Thymus (tissue), 11 donors: Measurements from ENCODE around the gene PARP2. TPM values are rescaled to one million over a fixed set of nuclear protein-coding genes. Genes with fewer than 3 reads are reported as not detected.
A peak's percentile ranks its signal among the peaks of the same experiment; 100 is the strongest.

ENCODE experiments used
- DNase-seq, 9 donors: peaks; one replicate each; pipeline ENCODE4 v3.0.0-alpha.2; 2013; ENCODE audit warnings: low spot score in 9 of 9, low read depth in 6 of 9, missing footprints in 1 of 9
- H3K27ac ChIP-seq, 2 donors: one replicate each; pipeline ENCODE4 v1.5.1; 2013; ENCODE audit warnings: control low read depth in 1 of 2, low read depth in 1 of 2, low read length in 1 of 2, mild to moderate bottlenecking in 1 of 2, moderate library complexity in 1 of 2
- H3K27me3 ChIP-seq, 2 donors: one replicate each; pipeline ENCODE4 v1.5.1; 2013; ENCODE audit warnings: low read length in 1 of 2; ENCODE audit not compliant: control insufficient read depth in 2 of 2, insufficient read depth in 1 of 2
- H3K36me3 ChIP-seq, 2 donors: one replicate each; pipeline ENCODE4 v1.5.1; 2013; ENCODE audit warnings: low read length in 1 of 2, mild to moderate bottlenecking in 1 of 2, moderate library complexity in 1 of 2; ENCODE audit not compliant: control insufficient read depth in 2 of 2, insufficient read depth in 2 of 2
- H3K4me1 ChIP-seq, 2 donors: one replicate each; pipeline ENCODE4 v1.5.1; 2013; ENCODE audit warnings: low read length in 2 of 2; ENCODE audit not compliant: control insufficient read depth in 2 of 2, insufficient read depth in 2 of 2
- H3K4me3 ChIP-seq, 2 donors: one replicate each; pipeline ENCODE4 v1.5.1; 2013; ENCODE audit warnings: low read length in 2 of 2, control low read depth in 1 of 2, mild to moderate bottlenecking in 1 of 2
- H3K9me3 ChIP-seq, 2 donors: one replicate each; pipeline ENCODE4 v1.5.1; 2013; ENCODE audit warnings: low read length in 1 of 2, mild to moderate bottlenecking in 1 of 2; ENCODE audit not compliant: control insufficient read depth in 2 of 2, insufficient read depth in 1 of 2
- WGBS: extraction: QIAGEN DNeasy Blood & Tissue Kit; methylation state at CpG from one replicate; pipeline ENCODE4 v1.1.7; 2013; 5-methylcytosine and 5-hydroxymethylcytosine counted together
- polyA plus RNA-seq: library from polyadenylated mRNA; stranded (reverse); fragments of 200-250 nt; gene quantifications from one replicate; pipeline ENCODE4 v1.2.3, GENCODE V29; 2013
- total RNA-seq: library from RNA; stranded (reverse); fragments of 120-200 nt; gene quantifications from one replicate; pipeline ENCODE4 v1.2.4, GENCODE V29; 2013
- donor health status: healthy.

The PARP2 gene
- total and polyA plus RNA-seq, 2 donors, result 12.7 to 17.0 TPM

DNA sequence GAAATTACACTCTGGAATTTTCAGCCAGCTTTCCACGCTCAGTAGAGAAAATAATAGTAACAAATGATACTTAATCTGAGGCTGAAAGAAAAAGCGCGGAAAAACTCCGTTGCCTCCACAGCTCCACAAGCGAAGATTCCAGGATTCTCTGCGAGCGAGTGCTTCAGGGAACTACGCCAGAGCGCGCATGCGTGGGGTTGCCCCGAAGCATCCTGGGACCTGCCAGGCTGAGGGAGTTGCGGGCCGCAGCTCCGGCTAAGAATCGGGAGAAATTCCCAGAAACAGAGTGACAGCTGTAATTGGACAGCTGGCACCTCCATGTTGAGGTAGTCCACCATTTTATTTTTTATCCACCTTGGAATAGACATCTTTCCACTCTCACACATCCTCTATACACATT, 25.7 kb upstream of the PARP2 start:
- 99% methylated on average over 16 of the region's 16 CpGs for WGBS
- no peak for DNase-seq
- H3K9me3 ChIP-seq, result no peaks in the 10 kb centered on the region
- H3K4me3 ChIP-seq, result no peak overlapping the region
- no peaks in the 10 kb centered on the region for H3K4me1 ChIP-seq
- H3K27ac ChIP-seq, result no peak overlapping the region
- peaks cover 12 to 22% of the 10 kb centered on the region in 2 donors for H3K36me3 ChIP-seq
- H3K27me3 ChIP-seq, result no peaks in the 10 kb centered on the region

DNA sequence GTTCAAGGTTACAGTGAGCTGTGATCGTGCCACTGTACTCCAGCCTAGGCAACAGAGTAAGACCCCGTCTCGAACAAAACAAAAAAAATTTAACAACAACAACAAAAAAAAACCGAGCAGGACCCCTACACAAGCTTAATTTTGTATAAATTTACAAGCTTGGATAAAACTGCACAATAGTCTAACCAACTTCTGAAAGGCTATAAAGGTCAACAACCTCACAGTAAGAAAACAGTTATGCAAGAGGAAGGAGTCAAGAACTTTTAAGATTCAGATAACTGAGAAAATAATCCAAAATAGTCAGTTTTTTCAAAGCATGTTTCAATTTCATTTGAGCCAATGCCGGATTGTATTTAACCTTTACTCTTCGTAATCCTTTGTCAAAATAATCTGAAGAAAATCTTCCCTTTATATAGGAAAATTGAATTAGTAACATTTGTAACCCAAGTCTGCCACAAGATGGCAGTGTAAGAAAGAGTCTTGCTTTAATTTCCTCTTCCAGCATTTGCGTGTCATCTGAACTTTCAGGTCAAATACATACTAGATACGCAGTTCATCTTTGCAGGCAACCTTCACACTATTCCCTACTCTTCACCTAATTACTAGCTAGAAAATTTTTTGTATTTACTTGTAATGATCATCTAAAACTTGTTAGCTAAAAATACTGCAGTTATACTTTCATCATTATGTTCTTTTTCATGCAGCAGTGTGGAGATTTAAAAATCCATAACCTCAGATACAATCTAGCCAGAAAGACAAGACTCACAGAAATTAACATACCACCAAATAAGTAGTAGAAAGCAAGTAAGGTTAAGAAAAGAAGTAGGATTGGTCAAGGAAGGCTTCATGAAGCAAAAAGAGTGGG, 16.2 kb upstream of the PARP2 start:
- peaks cover 3 to 6% of the 10 kb centered on the region in 2 donors for H3K36me3 ChIP-seq

DNA sequence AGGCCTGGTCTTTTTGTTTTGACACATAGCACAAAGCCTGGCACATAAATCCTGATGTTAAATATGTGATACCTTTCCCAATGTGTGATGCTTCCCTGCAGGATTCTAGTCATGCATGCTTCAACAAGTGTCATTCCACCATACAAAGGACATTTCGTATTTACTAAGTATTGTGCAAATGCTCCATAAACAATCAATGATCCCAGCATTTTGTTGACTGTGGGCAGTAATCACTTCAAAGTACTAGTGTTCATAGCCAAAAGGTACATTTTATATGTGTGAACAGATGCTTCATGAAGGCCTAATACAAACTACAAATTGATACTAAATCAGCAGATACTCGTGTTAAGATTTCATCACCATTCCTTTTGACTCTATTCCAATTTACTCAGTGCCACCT, 14.7 kb upstream of the PARP2 start:
- no peak overlapping the region for H3K27ac ChIP-seq
- H3K36me3 ChIP-seq, result peaks cover 3 to 4% of the 10 kb centered on the region in 2 donors
- H3K9me3 ChIP-seq, result no peaks in the 10 kb centered on the region
- H3K27me3 ChIP-seq, result no peaks in the 10 kb centered on the region
- DNase-seq, result no peak
- H3K4me1 ChIP-seq, result peaks cover 5 to 6% of the 10 kb centered on the region in 2 donors
- WGBS, result 93% methylated on average over 2 of the region's 2 CpGs
- no peak overlapping the region for H3K4me3 ChIP-seq

More for the DNA sequence above, 16.2 kb upstream of the PARP2 start:
- H3K4me3 ChIP-seq, result no peak overlapping the region
- no peak overlapping the region for H3K27ac ChIP-seq
- H3K9me3 ChIP-seq, result no peaks in the 10 kb centered on the region
- DNase-seq, result peak in 7 of 9 donors; percentile 45 to 84 (median 66)
- no peaks in the 10 kb centered on the region for H3K4me1 ChIP-seq
- 61% methylated on average over 8 of the region's 8 CpGs for WGBS
- no peaks in the 10 kb centered on the region for H3K27me3 ChIP-seq

DNA sequence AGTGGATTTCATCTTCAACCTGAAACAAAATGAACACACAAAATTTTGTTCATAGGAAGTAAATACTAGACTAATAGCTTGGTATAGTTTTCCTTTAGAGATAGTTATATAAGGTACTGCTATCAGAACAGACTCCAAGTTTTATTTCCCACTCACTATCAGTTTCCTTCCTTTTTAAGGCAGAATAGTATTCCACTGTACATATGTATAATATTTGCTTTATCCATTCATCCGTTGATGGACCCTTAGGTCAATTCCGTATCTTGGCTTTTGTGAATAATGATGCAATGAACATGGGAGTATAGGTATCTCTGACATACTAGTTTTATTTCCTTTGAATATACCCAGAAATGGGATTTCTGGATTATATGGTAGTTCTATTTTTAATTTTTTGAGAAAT, 14.1 kb upstream of the PARP2 start:
- 99% methylated on average over 2 of the region's 2 CpGs for WGBS
- DNase-seq, result no peak
- peaks cover 5 to 6% of the 10 kb centered on the region in 2 donors for H3K4me1 ChIP-seq

DNA sequence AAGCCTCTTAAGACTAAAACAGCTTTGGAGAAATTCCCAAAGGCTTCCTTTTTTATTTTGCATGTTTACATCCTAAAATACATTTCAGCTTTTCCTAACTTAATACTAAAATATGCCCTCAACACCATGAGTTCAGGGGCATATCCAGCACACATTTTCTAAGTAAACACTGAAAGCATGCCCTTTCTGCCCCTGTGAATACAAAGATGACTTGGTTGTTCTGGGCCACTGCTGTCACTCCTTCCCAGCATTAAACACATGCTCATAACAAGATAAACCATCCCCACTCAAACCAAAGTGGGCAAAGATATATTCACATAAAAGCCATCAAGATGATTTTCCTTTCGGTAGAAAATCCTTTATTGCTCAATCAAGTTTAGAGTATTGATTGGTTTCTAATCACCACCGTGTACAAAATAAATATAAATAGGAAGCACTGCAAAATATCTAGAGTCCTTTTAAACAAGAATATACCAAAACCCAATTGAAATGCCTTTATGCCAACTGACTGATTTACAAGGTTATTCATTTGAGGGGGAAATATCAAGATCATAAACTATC, 12.3 kb upstream of the PARP2 start:
- DNase-seq, result no peak
- WGBS, result 97% methylated on average over 2 of the region's 2 CpGs
- no peak overlapping the region for H3K4me3 ChIP-seq
- no peaks in the 10 kb centered on the region for H3K27me3 ChIP-seq
- H3K9me3 ChIP-seq, result no peaks in the 10 kb centered on the region
- no peak overlapping the region for H3K27ac ChIP-seq
- peaks cover 5 to 6% of the 10 kb centered on the region in 2 donors for H3K4me1 ChIP-seq
- peaks cover 0 to 2% of the 10 kb centered on the region in 2 donors for H3K36me3 ChIP-seq

More for the DNA sequence above, 14.1 kb upstream of the PARP2 start:
- no peak overlapping the region for H3K27ac ChIP-seq
- no peaks in the 10 kb centered on the region for H3K27me3 ChIP-seq
- H3K36me3 ChIP-seq, result peaks cover 2 to 4% of the 10 kb centered on the region in 2 donors
- no peaks in the 10 kb centered on the region for H3K9me3 ChIP-seq
- no peak overlapping the region for H3K4me3 ChIP-seq

DNA sequence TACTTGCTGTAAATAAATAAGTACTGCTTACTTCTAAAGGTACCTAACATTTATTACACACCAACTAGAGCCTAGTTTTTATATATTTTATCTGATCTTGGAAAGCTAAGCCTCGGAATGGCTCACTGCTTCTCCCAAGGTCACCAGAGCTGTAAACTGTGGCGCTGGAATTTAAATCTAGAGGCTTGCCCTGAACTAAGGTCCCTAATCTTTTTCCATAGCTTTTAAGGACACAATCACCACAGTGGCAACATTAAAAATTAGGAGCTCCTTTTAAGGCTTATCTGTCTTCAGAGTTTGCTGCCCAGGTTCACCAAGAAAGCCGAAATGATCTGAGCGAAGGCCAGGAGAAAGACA, 11.0 kb upstream of the PARP2 start:
- Histone ChIP-seq H3K4me1 (peaks cover 5 to 6% of the 10 kb centered on the region in 2 donors), H3K4me3 (peak overlapping the region; percentile 70 to 72), H3K27me3 (no peaks in the 10 kb centered on the region), H3K27ac (peak overlapping the region; percentile 72 to 80), H3K9me3 (no peaks in the 10 kb centered on the region), H3K36me3 (no peaks in the 10 kb centered on the region)
- no peak for DNase-seq
- WGBS, result 31% methylated on average over 4 of the region's 4 CpGs

DNA sequence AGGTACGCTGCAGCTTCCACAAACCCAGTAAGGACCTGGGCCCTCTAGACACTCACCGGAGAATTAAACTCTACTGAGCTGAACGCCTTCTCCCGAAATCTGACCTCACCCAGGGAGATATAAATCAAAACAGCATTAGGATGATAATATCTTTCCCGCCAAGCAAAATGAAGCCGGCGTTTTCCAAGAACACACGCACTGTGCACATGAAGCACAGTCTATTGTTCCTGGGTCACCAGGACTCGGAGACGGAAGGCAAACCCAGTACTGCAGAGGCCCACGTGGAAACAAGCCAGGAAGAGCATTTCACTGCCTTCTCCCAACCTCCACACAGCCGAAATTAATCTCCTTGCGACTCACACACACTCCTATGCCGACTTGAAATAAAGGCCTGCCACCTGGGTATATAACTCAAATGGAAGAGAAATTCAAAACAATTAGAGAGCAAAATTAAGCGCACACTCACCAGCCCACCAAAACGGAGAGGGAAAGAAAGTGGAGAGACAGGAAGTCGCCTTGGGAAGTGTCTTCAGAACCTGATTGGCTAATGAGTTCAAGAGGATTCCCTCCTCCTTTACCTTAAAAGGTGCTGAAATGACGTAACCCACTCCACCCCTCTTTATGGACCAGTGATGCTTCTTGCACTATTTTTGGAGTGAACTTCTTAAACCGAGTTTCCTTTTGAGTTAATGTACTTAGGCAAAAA, 10.5 kb upstream of the PARP2 start, which contains the start of gene CCNB1IP1:
TSS of gene CCNB1IP1 (minus strand) at position 492 of the 706 bp plus-strand sequence. CDS start 16,756 bp downstream, outside the sequence.
- WGBS, result 1% methylated on average over 19 of the region's 19 CpGs
- peak; percentile 55 to 91 (median 77) for DNase-seq
- H3K9me3 ChIP-seq, result no peaks in the 10 kb centered on the region
- H3K27me3 ChIP-seq, result no peaks in the 10 kb centered on the region
- peak within 1 kb of the TSS; percentile 72 to 80 for H3K27ac ChIP-seq
- peak within 1 kb of the TSS; percentile 70 to 72 for H3K4me3 ChIP-seq
- no peaks in the 10 kb centered on the region for H3K36me3 ChIP-seq
- H3K4me1 ChIP-seq, result peaks cover 5 to 6% of the 10 kb centered on the region in 2 donors

DNA sequence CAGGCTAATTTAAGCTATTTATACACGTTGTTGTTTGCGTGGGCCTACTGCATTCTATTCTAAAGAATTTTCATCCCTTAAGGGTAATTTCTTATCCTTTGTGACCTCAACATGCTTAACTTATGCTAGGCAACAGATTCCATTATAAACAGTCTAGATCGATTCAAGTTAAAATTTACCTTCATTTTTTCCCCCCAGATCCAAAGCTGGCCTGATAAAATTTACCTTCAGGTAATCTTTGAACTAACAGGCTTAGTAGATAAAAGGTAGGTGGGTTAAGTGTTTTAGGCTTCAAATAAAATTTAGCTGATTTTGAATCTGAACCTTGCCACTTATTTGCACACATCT, 10.0 kb upstream of the PARP2 start:
- Histone ChIP-seq H3K36me3 (no peaks in the 10 kb centered on the region), H3K4me3 (peak overlapping the region; percentile 70 to 72), H3K4me1 (peaks cover 5 to 6% of the 10 kb centered on the region in 2 donors), H3K27me3 (no peaks in the 10 kb centered on the region), H3K27ac (peak overlapping the region in 1 of 2 donors; percentile 3), H3K9me3 (no peaks in the 10 kb centered on the region)
- WGBS, result 19% methylated on average over 3 of the region's 3 CpGs
- no peak for DNase-seq

DNA sequence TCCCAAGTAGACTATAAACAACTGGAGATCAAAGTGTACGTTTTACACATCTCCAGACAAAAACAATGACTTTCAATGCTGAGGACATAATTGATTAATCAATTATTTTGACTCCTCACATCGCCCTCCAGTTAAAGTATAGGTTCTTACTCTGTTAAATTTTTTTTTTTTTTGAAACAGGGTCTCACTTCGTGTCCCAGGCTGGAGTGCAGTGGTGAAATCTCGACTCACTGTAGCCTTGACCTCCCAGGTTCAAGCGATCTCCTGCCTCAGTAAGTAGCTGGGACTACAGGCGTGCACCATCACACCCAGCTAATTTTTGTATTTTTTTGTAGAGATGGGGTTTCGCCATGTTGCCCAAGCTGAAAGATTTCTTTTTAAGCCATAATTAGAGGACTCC, 9.4 kb upstream of the PARP2 start:
- no peak for DNase-seq
- WGBS, result 88% methylated on average over 7 of the region's 7 CpGs
- H3K4me3 ChIP-seq, result no peak overlapping the region
- no peaks in the 10 kb centered on the region for H3K9me3 ChIP-seq
- no peak overlapping the region for H3K27ac ChIP-seq
- no peaks in the 10 kb centered on the region for H3K36me3 ChIP-seq
- peaks cover 5 to 6% of the 10 kb centered on the region in 2 donors for H3K4me1 ChIP-seq
- no peaks in the 10 kb centered on the region for H3K27me3 ChIP-seq
